Measurements from ENCODE around the gene SEZ6.
A peak's percentile ranks its signal among the peaks of the same experiment; 100 is the strongest.

SEZ6 gene

GRCh38 chr17:28928061-28928460 is 77.8 kb downstream of the SEZ6 start:
- peak; percentile 46 to 52 (median 52) for DNase-seq

- DNase-seq, result no peak
These were observed 79.0 kb downstream of the SEZ6 start for GRCh38 chr17:28926786-28927185.

- DNase-seq, result no peak
These were observed 79.5 kb downstream of the SEZ6 start for GRCh38 chr17:28926366-28926765.

GRCh38 chr17:28925912-28926365 is 79.9 kb downstream of the SEZ6 start:
- peak; percentile 78 to 94 (median 93) for DNase-seq

- no peak for DNase-seq
These were observed 85.6 kb downstream of the SEZ6 start for GRCh38 chr17:28920201-28920600.

GRCh38 chr17:28918295-28918694 is 87.5 kb downstream of the SEZ6 start:
- no peak for DNase-seq

GRCh38 chr17:28917465-28917864 is 88.4 kb downstream of the SEZ6 start:
- no peak for DNase-seq

- DNase-seq, result no peak
These were observed 88.8 kb downstream of the SEZ6 start for GRCh38 chr17:28917029-28917428.

- peak; percentile 54 to 66 (median 57) for DNase-seq
These were observed 89.4 kb downstream of the SEZ6 start for GRCh38 chr17:28916302-28916934.

GRCh38 chr17:28912938-28913333 is 92.9 kb downstream of the SEZ6 start:
- DNase-seq, result no peak

- DNase-seq, result no peak
These were observed 93.4 kb downstream of the SEZ6 start for GRCh38 chr17:28912281-28912937.

- no peak for DNase-seq
These were observed 94.3 kb downstream of the SEZ6 start for GRCh38 chr17:28911411-28912045.

- DNase-seq, result no peak
These were observed 95.3 kb downstream of the SEZ6 start for GRCh38 chr17:28910534-28910933.

- DNase-seq, result no peak
These were observed 97.1 kb downstream of the SEZ6 start for GRCh38 chr17:28908640-28909167.

GRCh38 chr17:28907709-28908475 is 97.9 kb downstream of the SEZ6 start:
- DNase-seq, result no peak

- DNase-seq, result no peak
These were observed 99.0 kb downstream of the SEZ6 start for GRCh38 chr17:28906706-28907438.

GRCh38 chr17:28906276-28906675 is 99.6 kb downstream of the SEZ6 start:
- no peak for DNase-seq
